Fibroblast of lung (primary cell): ENCODE data around the gene RASL11A.

Source experiments
- CTCF ChIP-seq, 2 donors: IDR thresholded peaks in 1 of 2; conservative IDR thresholded peaks in 1 of 2; 1 replicate in 1 of 2; 2 replicates in 1 of 2; pipeline ENCODE4 v1.5.1; 2011 to 2012; ENCODE audit warnings: low read length in 2 of 2, control low read depth in 1 of 2, inconsistent platforms in 1 of 2, low read depth in 1 of 2, mild to moderate bottlenecking in 1 of 2
- EZH2 ChIP-seq: IDR thresholded peaks from 2 replicates; pipeline ENCODE4 v1.5.1; 2012; ENCODE audit warnings: low read length, control low read depth, mild to moderate bottlenecking; ENCODE audit errors: missing control alignments

- TF ChIP-seq CTCF (conservative IDR thresholded peaks at IDR 0.05 in 1 of 2, IDR thresholded peaks at IDR 0.05 in 1 of 2; ENCODE audit: low read depth in 1 of 2, low read length in 2 of 2) (no peak), EZH2 (no peak)
Measured at GRCh38 chr13:27280841-27281240, 10.2 kb downstream of the RASL11A start.
